ENCODE data around the gene EPB41L4A. TPM values are rescaled to one million over a fixed set of nuclear protein-coding genes. Genes with fewer than 3 reads are reported as not detected.
"Not testable (repeated sequence)": the region's sequence is repeated elsewhere in the genome, so short reads cannot be mapped to it uniquely, and the experiment has no call there.

The EPB41L4A gene
- total and polyA plus RNA-seq, 2 donors from 2014 or later: 10.2 to 39.0 TPM

GRCh38 chr5:112226215-112226614, 192.9 kb downstream of the EPB41L4A start:
- Histone ChIP-seq H3K4me3 (ENCODE audit: low read length in 3 of 3) (peak overlapping the region in 1 of 3 donors; percentile 29), H3K9me3 (ENCODE audit: control insufficient read depth in 2 of 3, insufficient read depth in 1 of 3, low read length in 3 of 3) (no peaks in the 10 kb centered on the region), H3K9ac (ENCODE audit: low read length in 3 of 3) (no peak overlapping the region), H3K27ac (ENCODE audit: low read depth in 2 of 2, low read length in 2 of 2) (no peak overlapping the region), H3K4me1 (ENCODE audit: control insufficient read depth in 2 of 3, insufficient read depth in 2 of 3, low read depth in 1 of 3, low read length in 3 of 3) (peaks cover 5 to 25% (median 13%) of the 10 kb centered on the region in 3 donors), H3K27me3 (ENCODE audit: control insufficient read depth, insufficient read depth, low read length) (no peaks in the 10 kb centered on the region), H3K36me3 (ENCODE audit: control insufficient read depth in 2 of 3, insufficient read depth in 3 of 3, low read length in 3 of 3) (no peaks in the 10 kb centered on the region)
- intact Hi-C loops (cut with DNase I): no loop called here
- DNase-seq (no peak), FAIRE-seq (no peak)
- no peak for TF ChIP-seq CTCF (IDR thresholded peaks at IDR 0.05; ENCODE audit: borderline replicate concordance, extremely low read depth, insufficient read depth)

GRCh38 chr5:112222997-112223396, 196.1 kb downstream of the EPB41L4A start:
- H3K9ac ChIP-seq (ENCODE audit: low read length in 3 of 3); H3K4me3 ChIP-seq (ENCODE audit: low read length in 3 of 3); H3K27me3 ChIP-seq (ENCODE audit: control insufficient read depth, insufficient read depth, low read length); H3K36me3 ChIP-seq (ENCODE audit: control insufficient read depth in 2 of 3, insufficient read depth in 3 of 3, low read length in 3 of 3); H3K27ac ChIP-seq (ENCODE audit: low read depth in 2 of 2, low read length in 2 of 2); DNase-seq; FAIRE-seq; intact Hi-C loops (cut with DNase I); H3K9me3 ChIP-seq (ENCODE audit: control insufficient read depth in 2 of 3, insufficient read depth in 1 of 3, low read length in 3 of 3): not testable (repeated sequence)
- peaks cover 2 to 15% (median 13%) of the 10 kb centered on the region in 3 donors for H3K4me1 ChIP-seq (ENCODE audit: control insufficient read depth in 2 of 3, insufficient read depth in 2 of 3, low read depth in 1 of 3, low read length in 3 of 3)

- peak overlapping the region in 1 of 2 donors; percentile 48 for H3K27ac ChIP-seq (ENCODE audit: low read depth in 2 of 2, low read length in 2 of 2)
- no peaks in the 10 kb centered on the region for H3K9me3 ChIP-seq (ENCODE audit: control insufficient read depth in 2 of 3, insufficient read depth in 1 of 3, low read length in 3 of 3)
- no peaks in the 10 kb centered on the region for H3K36me3 ChIP-seq (ENCODE audit: control insufficient read depth in 2 of 3, insufficient read depth in 3 of 3, low read length in 3 of 3)
- H3K9ac ChIP-seq (ENCODE audit: low read length in 3 of 3): no peak overlapping the region
- peak in 3 of 5 donors; percentile 21 to 79 (median 64) for DNase-seq
- H3K4me1 ChIP-seq (ENCODE audit: control insufficient read depth in 2 of 3, insufficient read depth in 2 of 3, low read depth in 1 of 3, low read length in 3 of 3): peaks cover 2 to 4% (median 3%) of the 10 kb centered on the region in 3 donors
- no peak for TF ChIP-seq CTCF (IDR thresholded peaks at IDR 0.05; ENCODE audit: borderline replicate concordance, extremely low read depth, insufficient read depth)
- H3K27me3 ChIP-seq (ENCODE audit: control insufficient read depth, insufficient read depth, low read length): no peaks in the 10 kb centered on the region
- FAIRE-seq: no peak
- intact Hi-C loops (cut with DNase I): no loop called here
- no peak overlapping the region for H3K4me3 ChIP-seq (ENCODE audit: low read length in 3 of 3)
Observed at GRCh38 chr5:112221128-112221527, 197.9 kb downstream of the EPB41L4A start.

- intact Hi-C loops (cut with DNase I): no loop called here
- H3K4me3 ChIP-seq (ENCODE audit: low read length in 3 of 3): no peak overlapping the region
- FAIRE-seq (no peak), DNase-seq (no peak)
- H3K27me3 ChIP-seq (ENCODE audit: control insufficient read depth, insufficient read depth, low read length): no peaks in the 10 kb centered on the region
- no peak overlapping the region for H3K27ac ChIP-seq (ENCODE audit: low read depth in 2 of 2, low read length in 2 of 2)
- TF ChIP-seq CTCF (IDR thresholded peaks at IDR 0.05; ENCODE audit: borderline replicate concordance, extremely low read depth, insufficient read depth): no peak
- no peak overlapping the region for H3K9ac ChIP-seq (ENCODE audit: low read length in 3 of 3)
- peaks cover 0 to 3% (median 2%) of the 10 kb centered on the region in 3 donors for H3K4me1 ChIP-seq (ENCODE audit: control insufficient read depth in 2 of 3, insufficient read depth in 2 of 3, low read depth in 1 of 3, low read length in 3 of 3)
- H3K9me3 ChIP-seq (ENCODE audit: control insufficient read depth in 2 of 3, insufficient read depth in 1 of 3, low read length in 3 of 3): no peaks in the 10 kb centered on the region
- H3K36me3 ChIP-seq (ENCODE audit: control insufficient read depth in 2 of 3, insufficient read depth in 3 of 3, low read length in 3 of 3): no peaks in the 10 kb centered on the region
Observed at GRCh38 chr5:112219000-112219399, 200.1 kb downstream of the EPB41L4A start.
